HUES48 (cell line): ENCODE data around the gene CA12.

Experiments used
- H3K27ac ChIP-seq: one replicate; pipeline ENCODE4 v1.7.0; 2013; ENCODE audit warnings: low read depth, low read length, inconsistent platforms
- H3K27me3 ChIP-seq: 2 replicates; pipeline ENCODE4 v1.6.1; 2013; ENCODE audit warnings: mild to moderate bottlenecking, low read length; ENCODE audit not compliant: control insufficient read depth, insufficient read depth
- H3K36me3 ChIP-seq: 2 replicates; pipeline ENCODE4 v1.6.1; 2013; ENCODE audit warnings: low read length; ENCODE audit not compliant: control insufficient read depth, insufficient read depth
- H3K4me1 ChIP-seq: 2 replicates; pipeline ENCODE4 v1.6.1; 2013; ENCODE audit warnings: mild to moderate bottlenecking, low read length; ENCODE audit not compliant: control insufficient read depth, insufficient read depth
- H3K4me3 ChIP-seq: 2 replicates; pipeline ENCODE4 v1.5.1; 2013; ENCODE audit warnings: mild to moderate bottlenecking, low read depth, low read length
- H3K9ac ChIP-seq: 2 replicates; pipeline ENCODE4 v1.6.1; 2013; ENCODE audit warnings: mild to moderate bottlenecking, low read depth, low read length, moderate library complexity
- H3K9me3 ChIP-seq: 2 replicates; pipeline ENCODE4 v1.6.1; 2013; ENCODE audit warnings: low read length; ENCODE audit not compliant: control insufficient read depth, insufficient read depth

CA12 gene

GRCh38 chr15:63284335-63284734 lies 97.3 kb downstream of the CA12 start:
- Histone ChIP-seq H3K27ac (no peak overlapping the region), H3K27me3 (no peaks in the 10 kb centered on the region), H3K4me3 (no peak overlapping the region), H3K4me1 (no peaks in the 10 kb centered on the region), H3K9me3 (no peaks in the 10 kb centered on the region), H3K36me3 (peaks cover 18% of the 10 kb centered on the region), H3K9ac (no peak overlapping the region)

GRCh38 chr15:63283126-63283525 lies 98.5 kb downstream of the CA12 start:
- Histone ChIP-seq H3K4me3 (no peak overlapping the region), H3K9ac (no peak overlapping the region), H3K36me3 (peaks cover 18% of the 10 kb centered on the region), H3K4me1 (no peaks in the 10 kb centered on the region), H3K9me3 (no peaks in the 10 kb centered on the region), H3K27me3 (no peaks in the 10 kb centered on the region), H3K27ac (no peak overlapping the region)

GRCh38 chr15:63277893-63278456 lies 103.7 kb downstream of the CA12 start:
- Histone ChIP-seq H3K27ac (peak overlapping the region; percentile 21), H3K27me3 (peaks cover 14% of the 10 kb centered on the region; the same call in 1 of the 2 replicates), H3K9ac (peak overlapping the region; percentile 75), H3K4me1 (peaks cover 14% of the 10 kb centered on the region), H3K9me3 (peaks cover 3% of the 10 kb centered on the region; the same call in 1 of the 2 replicates), H3K4me3 (peak overlapping the region; percentile 89), H3K36me3 (peaks cover 9% of the 10 kb centered on the region)

GRCh38 chr15:63277038-63277892 lies 104.4 kb downstream of the CA12 start, which contains the start of gene APH1B:
APH1B (plus strand) TSS chr15:63277605; CDS start chr15:63277624, 19 bp downstream.
- peak within 1 kb of the TSS; percentile 44 for H3K27ac ChIP-seq
- peak within 1 kb of the TSS; percentile 75 for H3K9ac ChIP-seq
- H3K4me3 ChIP-seq = peak within 1 kb of the TSS; percentile 89
- peaks cover 14% of the 10 kb centered on the region for H3K4me1 ChIP-seq
- H3K27me3 ChIP-seq = peaks cover 14% of the 10 kb centered on the region; the same call in 1 of the 2 replicates
- H3K9me3 ChIP-seq = peaks cover 6% of the 10 kb centered on the region; the same call in 1 of the 2 replicates
- peaks cover 9% of the 10 kb centered on the region for H3K36me3 ChIP-seq

GRCh38 chr15:63276342-63277037 lies 105.2 kb downstream of the CA12 start:
- Histone ChIP-seq H3K36me3 (peaks cover 9% of the 10 kb centered on the region), H3K9ac (peak overlapping the region; percentile 63), H3K4me1 (peaks cover 14% of the 10 kb centered on the region), H3K4me3 (peak overlapping the region; percentile 66), H3K27ac (no peak overlapping the region), H3K9me3 (peaks cover 6% of the 10 kb centered on the region; the same call in 1 of the 2 replicates), H3K27me3 (peaks cover 14% of the 10 kb centered on the region; the same call in 1 of the 2 replicates)

- Histone ChIP-seq H3K27me3 (peaks cover 14% of the 10 kb centered on the region; the same call in 1 of the 2 replicates), H3K9me3 (peaks cover 6% of the 10 kb centered on the region; the same call in 1 of the 2 replicates), H3K9ac (no peak overlapping the region), H3K27ac (no peak overlapping the region), H3K36me3 (no peaks in the 10 kb centered on the region), H3K4me1 (peaks cover 14% of the 10 kb centered on the region), H3K4me3 (no peak overlapping the region)
Observed at GRCh38 chr15:63274427-63274826, 107.2 kb downstream of the CA12 start.
